Mucosa of gallbladder (tissue), 1 donor: ENCODE measurements around the gene SAA1. TPM values are rescaled to one million over a fixed set of nuclear protein-coding genes. Genes with fewer than 3 reads are reported as not detected.
"Not testable (repeated sequence)": the region's sequence is repeated elsewhere in the genome, so short reads cannot be mapped to it uniquely, and the experiment has no call there.

Source experiments
- DNase-seq: peaks from one replicate; pipeline ENCODE4 v3.0.0-alpha.2; 2020; ENCODE audit warnings: low spot score
- total RNA-seq: library from RNA; stranded (reverse); gene quantifications from one replicate; pipeline ENCODE4 v1.2.1, GENCODE V29; 2021
- donor health status: DM: no; HTN: no; CAD: no.

The SAA1 gene
- total RNA-seq: 19.3 TPM

DNA sequence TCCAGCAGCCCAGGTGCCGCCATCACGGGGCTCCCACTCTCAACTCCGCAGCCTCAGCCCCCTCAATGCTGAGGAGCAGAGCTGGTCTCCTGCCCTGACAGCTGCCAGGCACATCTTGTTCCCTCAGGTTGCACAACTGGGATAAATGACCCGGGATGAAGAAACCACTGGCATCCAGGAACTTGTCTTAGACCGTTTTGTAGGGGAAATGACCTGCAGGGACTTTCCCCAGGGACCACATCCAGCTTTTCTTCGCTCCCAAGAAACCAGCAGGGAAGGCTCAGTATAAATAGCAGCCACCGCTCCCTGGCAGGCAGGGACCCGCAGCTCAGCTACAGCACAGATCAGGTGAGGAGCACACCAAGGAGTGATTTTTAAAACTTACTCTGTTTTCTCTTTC is at the start of gene SAA1:
TSS of gene SAA1 (plus strand) at position 316 of the 400 bp plus-strand sequence. CDS start 624 bp downstream, outside the sequence.
- no peak for DNase-seq

DNA sequence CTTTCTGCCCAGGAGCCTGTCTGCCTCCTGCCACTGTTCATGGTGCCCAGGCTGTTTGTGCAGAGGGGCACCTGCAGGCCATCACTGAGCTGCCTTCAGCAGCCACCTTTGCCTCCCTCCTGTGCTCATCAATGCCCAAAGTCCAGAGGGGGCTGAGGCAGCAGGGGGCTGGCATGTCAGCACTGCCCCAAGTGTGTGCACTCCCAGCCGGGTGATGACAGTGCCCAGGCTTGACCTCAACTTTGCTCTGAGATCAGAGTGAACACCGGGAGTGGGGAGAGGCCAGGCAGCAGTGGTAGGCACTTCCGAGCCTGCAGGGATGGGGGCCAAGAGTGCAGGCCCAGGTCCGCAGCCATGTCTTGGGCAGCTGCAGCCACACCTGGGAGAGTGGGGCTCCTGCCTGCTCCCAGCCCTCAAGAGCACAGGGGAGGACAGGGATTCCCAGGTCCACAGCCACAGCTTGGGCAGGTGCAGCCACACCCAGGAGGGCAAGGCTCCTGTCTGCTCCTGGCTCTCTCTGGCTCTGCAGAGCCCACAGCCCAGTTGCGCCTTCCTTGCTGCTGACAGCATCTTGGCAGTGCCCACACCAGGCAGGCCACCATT is 44.7 kb upstream of the SAA1 start:
- no peak for DNase-seq

DNA sequence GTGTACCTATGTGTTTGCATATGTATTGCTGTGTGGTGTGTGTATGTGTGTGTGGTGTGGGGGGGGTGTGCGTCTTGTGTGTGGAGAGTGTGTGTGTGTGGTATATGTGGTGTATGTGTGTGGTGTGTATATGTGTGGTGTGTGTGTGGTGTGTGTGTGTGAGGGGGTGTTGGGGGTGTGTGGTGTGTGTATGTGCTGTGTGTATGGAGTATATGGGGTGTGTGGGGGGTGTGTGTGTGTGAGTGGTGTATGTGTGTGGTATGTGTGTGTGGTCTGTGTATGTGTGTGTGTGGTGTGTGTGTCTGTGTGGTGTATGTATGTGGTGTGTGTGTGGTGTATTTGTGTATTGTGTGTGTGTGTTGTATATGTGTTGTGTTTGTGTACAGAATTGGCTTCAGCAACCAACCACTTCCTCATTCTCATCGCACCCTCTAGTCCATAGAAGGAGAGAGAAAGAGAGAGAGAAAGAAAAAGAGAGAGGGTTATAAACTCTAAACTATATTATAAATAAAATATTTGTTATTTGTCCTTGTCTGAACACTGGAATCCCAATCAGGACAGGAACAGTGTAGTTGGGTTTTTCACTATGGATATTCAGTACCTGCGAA is 43.1 kb upstream of the SAA1 start:
- no peak for DNase-seq

DNA sequence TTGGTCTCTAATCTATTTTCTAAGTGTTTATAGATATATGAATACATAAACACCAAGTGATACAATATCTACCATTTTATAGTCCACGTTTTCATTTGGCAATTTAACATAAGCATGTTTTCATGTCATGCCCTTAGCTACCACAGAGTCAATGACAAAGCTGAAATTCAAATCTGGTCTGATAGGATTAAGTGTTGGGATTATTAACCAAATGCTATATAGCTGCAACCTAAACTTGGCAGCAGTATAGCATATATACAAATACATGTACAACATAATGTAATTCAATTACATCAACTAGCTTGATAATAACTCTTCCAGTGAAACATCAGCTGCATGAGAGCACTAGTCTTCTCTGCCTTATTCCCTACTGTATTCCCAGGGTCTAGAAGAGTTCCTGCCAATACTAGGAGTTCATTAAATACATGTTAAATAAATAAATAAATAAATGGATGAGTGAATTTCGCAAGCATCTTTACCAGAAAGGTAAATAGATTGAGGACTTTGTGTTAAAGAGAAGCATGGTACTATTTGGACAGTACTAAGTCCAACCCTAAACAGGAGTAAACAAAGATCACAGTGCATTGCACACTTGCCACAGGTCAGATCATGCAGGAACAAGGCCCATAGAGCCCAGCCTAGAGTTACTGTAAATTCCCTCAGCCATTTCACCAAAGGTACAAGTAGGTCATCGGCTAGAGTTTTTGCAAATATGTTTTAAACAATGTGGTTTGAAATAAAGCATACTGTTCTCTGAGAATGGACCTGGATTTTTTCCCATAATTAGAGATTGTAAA is 42.3 kb upstream of the SAA1 start:
- no peak for DNase-seq

DNA sequence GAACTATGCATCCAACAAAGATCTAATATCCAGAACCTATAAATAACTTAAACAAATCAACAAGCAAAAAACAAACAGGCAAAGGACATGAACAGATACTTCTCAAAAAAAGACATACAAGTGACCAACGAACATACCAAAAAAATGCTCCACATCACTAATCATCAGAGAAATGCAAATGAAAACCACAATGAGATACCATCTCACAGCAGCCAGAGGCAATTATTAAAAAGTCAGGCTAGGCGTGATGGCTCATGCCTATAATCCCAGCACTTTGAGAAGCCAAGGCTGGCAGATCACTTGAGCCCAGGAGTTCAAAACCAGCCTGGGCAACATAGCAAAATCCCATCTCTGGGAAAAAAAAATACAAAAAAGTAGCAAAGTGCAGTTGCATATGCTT is 40.2 kb upstream of the SAA1 start:
- DNase-seq: no peak

- DNase-seq: no peak
These were observed 36.6 kb upstream of the SAA1 start for GRCh38 chr11:18229501-18229900.

DNA sequence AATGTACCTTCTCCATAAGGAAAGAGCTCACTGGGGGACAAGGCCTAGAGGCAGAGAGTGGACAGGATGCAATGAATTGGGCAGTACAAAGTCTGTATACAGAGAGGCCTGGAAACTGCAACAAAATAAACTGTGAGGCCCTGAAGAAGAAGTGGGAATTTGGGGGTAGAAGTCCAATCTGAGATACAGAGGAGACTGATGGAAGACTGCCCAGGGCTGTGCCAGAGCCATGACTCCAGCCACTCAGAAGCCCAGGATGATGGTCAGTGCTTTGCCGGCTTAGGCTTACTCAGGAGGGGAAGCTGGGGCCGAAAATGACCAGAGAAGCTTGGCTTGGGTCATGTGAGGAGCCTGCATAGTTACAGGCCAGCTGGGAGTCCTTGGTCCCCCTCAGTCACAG is 35.2 kb upstream of the SAA1 start:
- DNase-seq: no peak

- no peak for DNase-seq
These were observed 32.2 kb upstream of the SAA1 start for GRCh38 chr11:18233912-18234311.

DNA sequence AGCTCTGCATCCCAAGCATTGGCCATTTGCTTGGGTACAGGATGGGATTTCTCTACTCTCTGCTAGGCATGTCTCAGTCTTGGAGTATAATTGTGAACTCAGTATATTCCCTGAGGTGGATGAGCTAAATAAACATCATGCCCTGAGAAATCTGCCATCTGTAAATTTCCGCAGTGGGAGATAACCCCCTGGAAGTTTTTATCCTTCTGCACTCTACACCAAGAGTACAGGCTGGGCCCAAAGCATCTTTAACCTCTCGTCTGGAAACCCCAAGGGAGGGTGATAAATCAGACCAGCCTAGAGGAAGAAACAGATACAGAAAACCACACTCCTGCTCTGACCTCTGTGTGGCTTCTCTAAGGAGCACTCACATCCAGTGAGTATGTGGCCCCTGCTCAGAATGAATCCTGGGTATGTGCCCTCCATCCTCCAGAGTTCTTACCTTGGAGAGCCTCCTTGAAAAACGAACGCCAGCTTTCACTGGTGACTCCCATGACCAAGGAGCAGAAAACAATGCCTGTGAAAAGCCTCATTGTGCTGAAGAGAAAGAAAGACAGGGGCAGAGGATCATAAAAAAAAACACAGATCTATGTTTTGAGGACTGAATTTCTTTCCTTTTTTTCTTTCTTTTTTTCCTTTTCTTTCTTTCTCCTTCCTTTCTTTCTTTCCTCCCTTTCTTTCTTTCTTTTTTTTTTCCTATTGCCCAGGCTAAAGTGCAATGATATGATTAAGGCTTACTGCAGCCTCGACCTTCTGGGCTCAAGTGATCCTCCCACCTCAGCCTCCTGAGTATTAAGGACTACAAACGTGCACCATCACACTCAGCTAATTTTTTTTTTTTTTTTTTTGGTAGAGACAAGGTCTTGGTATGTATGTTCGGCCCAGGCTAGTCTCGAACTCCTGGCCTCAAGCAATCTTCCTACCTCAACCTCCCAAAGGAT is 30.4 kb upstream of the SAA1 start:
- no peak for DNase-seq

- DNase-seq: no peak
These were observed 29.3 kb upstream of the SAA1 start, which contains the start of gene SAA4 for GRCh38 chr11:18236664-18237356. SAA4 (minus strand) TSS chr11:18236802; CDS start chr11:18235926, 876 bp downstream.

- DNase-seq: no peak
These were observed 26.4 kb upstream of the SAA1 start for GRCh38 chr11:18239655-18240054.

DNA sequence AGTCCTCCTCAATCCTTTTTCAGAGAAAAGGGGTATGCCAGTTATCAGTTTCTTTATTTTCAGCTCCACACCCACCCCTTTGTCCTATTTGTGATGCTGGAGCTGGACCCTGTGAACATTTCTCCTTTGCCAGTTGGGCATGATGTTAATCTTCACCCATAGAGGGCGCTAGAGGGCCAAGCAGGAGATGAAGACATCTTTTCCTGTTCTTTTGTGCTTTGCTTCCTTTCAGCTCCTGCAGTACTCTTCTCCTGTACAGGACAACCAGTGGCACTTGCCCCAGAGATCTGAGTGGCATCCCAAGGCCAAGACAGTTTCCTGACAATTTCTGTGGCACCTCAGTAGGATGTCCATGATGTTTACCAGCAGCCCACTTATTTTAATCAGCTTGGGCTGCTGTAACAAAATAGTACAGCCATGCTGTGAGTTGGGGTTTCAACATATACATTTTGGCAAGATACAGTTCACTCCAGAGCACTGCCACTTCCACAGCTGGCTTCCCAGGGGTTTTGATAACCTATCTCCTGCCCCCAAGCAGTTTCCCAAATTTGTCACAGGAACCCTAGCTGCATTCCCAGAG is 22.2 kb upstream of the SAA1 start:
- peak; percentile 66 for DNase-seq

DNA sequence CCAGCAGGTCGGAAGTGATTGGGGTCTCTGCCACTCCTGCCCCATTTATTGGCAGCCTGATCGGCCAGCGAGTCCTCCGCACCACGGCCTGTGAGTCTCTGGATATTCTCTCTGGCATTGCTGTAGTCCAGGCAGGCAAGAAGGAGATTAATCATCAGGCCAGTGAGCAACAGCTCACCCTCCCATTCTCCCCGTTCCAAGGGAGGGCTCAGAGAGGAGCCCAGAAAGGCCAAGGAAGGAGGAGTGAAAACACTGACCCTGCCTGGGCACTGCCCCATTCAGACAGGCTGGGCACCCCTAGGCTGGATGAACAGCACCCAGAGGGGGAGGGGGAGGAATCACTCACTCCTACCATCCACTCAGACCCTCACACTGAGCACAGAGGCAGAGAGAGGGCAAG is 20.7 kb upstream of the SAA1 start:
- no peak for DNase-seq

GRCh38 chr11:18246379-18247190 is 19.5 kb upstream of the SAA1 start:
- DNase-seq: not testable (repeated sequence)

DNA sequence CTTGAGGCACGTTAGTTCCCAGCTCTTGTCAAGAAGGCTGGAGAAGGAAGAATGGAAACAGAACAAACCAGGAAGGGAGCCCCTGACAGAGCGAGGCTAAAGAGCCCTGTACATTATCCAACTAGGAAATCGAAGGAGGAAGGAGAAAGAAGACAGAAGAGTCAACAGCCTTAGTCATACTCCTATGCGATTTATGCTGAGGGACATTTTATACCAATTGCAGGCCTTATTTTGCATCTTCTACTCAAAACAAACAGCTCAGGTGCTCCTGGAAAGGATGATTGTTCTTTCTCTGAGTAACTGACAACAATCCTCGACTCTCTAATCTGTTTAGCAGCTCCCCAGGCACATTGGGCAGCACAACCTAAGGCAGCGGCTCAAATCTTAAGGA is 18.9 kb upstream of the SAA1 start:
- not testable (repeated sequence) for DNase-seq

- DNase-seq: no peak
These were observed 17.5 kb upstream of the SAA1 start, which contains the start of gene SAA2 for GRCh38 chr11:18248561-18248960. SAA2 (minus strand) TSS chr11:18248668; CDS start chr11:18248011, 657 bp downstream.

DNA sequence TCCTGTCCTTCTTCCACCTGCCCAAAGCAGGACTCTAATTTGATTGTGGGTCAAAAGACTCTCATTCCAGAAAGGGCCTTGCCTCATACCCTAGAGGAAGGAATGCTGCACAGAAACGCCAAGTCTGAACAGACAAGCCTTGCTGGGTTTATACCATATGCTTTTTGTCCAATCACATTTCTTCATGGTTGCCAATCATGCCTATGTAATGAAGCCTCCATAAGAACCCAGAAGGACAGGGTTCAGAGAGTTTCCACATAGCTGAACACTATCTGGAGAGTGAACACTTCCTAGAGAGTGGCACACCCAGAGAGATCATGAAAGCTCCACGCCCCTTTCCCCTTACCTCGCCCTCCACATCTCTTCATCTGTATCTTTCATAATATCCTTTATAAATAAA is 12.8 kb upstream of the SAA1 start:
- DNase-seq: no peak

GRCh38 chr11:18253778-18254338 is 12.2 kb upstream of the SAA1 start:
- no peak for DNase-seq

DNA sequence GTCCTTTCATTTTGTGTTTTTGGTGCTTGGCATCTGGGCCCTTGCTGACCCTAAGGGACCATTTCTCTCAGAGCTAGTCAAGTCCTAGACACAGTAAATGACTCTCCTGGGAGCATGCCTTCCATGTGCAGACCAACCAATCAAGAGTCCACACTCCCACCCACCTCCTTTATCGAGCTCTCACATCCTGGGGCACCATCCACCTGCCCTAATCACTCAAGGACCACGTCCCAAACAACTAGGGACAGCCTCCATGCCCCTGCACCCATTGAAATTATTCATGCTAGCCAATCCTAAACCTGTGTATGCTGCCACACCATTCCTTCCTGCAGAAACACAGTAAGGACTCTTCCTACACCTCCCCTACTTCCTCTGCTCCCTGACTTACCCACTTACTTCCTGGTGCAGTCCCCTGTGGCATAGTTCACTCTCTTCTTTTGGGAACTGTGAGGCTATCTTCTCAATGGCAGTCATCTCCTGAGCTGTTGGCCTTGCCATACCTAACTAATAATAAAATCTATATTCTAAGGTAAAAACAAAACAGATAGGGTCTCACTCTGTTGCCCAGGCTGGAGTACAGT is 11.2 kb upstream of the SAA1 start:
- DNase-seq: no peak
